ENCODE measurements around the gene GRHPR. TPM values are rescaled to one million over a fixed set of nuclear protein-coding genes. Genes with fewer than 3 reads are reported as not detected.
"Not testable (repeated sequence)": the region's sequence is repeated elsewhere in the genome, so short reads cannot be mapped to it uniquely, and the experiment has no call there.

GRHPR gene
- total RNA-seq, 4 donors from 2014 or later = 79.5 to 157 (median 126) TPM

DNA sequence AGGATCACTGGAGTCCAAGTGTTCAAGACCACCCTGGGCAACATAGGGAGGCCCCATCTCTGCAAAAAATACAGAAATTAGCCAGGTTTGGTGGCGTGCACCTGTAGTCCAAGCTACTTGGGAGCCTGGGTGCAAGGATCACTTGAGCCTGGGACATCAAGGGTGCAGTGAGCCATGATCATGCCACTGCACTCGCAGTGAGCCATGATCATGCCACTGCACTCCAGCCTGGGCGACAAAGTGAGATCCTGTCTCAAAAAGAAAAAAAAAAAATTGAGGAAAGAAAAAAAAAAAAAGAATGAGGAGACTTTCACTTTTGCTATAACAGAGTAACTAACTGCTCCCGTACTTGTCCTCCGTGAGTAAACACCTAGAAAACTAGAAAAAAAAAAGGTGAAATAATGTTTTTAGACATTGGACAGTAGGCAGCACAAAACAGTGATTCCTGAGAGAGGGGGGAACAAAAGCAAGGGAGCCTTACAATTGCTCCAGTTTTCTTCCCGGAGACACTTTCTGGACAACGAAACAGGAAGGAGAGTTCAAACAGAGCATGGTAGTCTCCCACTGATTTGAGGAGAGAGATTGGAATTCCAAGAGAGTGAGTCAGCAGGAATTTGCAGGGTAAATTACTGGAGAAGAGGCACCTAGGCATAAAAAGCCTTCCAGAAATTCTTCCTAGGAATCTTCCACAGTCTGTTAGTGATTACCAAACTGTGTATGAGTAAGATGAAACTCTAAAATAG is 49.6 kb downstream of the GRHPR start:
- intact Hi-C loops (cut with DNase I) = no loop called here

DNA sequence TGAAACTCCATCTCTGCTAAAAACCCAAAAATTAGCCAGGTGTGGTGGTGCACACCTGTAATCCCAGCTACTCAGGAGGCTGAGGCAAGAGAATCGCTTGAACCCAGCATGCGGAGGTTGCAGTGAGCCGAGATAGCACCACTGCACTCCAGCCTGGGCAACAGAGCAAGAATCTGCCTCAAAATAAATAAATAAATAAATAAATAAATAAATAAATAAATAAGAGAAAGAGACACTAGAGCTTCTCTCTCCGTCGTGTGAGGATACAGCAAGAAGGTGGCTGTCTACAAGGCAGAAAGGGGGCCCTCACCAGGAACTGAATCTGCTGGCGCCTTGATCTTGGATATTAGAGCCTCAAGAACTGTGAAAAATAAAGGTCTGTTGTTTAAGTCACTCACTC is 51.5 kb downstream of the GRHPR start:
- intact Hi-C loops (cut with DNase I); H3K9me3 ChIP-seq; H3K36me3 ChIP-seq; H3K4me1 ChIP-seq; H3K27ac ChIP-seq; H3K4me3 ChIP-seq (replicated peaks in 1 of 3); DNase-seq; H3K27me3 ChIP-seq: not testable (repeated sequence)
- 65 to 67% methylated on average over 6 of the region's 6 CpGs for WGBS, 2 donors

More for the DNA sequence above, 49.6 kb downstream of the GRHPR start:
- peak; percentile 36 to 66 for DNase-seq
- Histone ChIP-seq H3K27me3 (no peaks in the 10 kb centered on the region), H3K4me3 (replicated peaks in 1 of 3) (peak overlapping the region in 2 of 3 donors; percentile 12 to 21), H3K4me1 (peaks cover 4 to 9% of the 10 kb centered on the region in 2 donors), H3K36me3 (no peaks in the 10 kb centered on the region), H3K9me3 (no peaks in the 10 kb centered on the region), H3K27ac (peak overlapping the region; percentile 94 to 96 (median 96))
- TF ChIP-seq POLR2A (IDR thresholded peaks at IDR 0.05) = peak in 1 of 2 donors; percentile 68
- TF ChIP-seq, protein P1, sequence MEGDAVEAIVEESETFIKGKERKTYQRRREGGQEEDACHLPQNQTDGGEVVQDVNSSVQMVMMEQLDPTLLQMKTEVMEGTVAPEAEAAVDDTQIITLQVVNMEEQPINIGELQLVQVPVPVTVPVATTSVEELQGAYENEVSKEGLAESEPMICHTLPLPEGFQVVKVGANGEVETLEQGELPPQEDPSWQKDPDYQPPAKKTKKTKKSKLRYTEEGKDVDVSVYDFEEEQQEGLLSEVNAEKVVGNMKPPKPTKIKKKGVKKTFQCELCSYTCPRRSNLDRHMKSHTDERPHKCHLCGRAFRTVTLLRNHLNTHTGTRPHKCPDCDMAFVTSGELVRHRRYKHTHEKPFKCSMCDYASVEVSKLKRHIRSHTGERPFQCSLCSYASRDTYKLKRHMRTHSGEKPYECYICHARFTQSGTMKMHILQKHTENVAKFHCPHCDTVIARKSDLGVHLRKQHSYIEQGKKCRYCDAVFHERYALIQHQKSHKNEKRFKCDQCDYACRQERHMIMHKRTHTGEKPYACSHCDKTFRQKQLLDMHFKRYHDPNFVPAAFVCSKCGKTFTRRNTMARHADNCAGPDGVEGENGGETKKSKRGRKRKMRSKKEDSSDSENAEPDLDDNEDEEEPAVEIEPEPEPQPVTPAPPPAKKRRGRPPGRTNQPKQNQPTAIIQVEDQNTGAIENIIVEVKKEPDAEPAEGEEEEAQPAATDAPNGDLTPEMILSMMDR (IDR thresholded peaks at IDR 0.05) = peak in 1 of 6 experiments; percentile 4
- WGBS, 2 donors = 13 to 16% methylated on average over 7 of the region's 7 CpGs

DNA sequence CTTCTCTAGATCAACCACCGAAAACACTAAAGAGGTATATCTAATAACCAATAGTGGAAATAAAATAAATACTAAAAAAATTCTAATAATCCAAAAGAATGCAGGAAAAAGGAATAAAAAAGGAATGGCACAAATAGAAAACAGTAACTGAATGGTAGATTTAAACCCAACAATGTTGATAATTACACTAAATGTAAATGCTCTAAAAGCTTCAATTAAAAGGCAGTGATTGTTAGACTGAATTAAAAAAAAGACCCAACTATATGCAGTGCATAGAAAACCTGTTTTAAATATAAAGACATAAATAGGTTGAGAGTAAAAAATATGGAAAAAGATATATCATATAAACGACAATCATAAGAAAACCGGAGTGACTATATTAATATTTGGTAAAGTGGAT is 51.9 kb downstream of the GRHPR start:
- no peak overlapping the region for H3K27ac ChIP-seq
- no peak overlapping the region for H3K4me3 ChIP-seq (replicated peaks in 1 of 3)
- H3K27me3 ChIP-seq = no peaks in the 10 kb centered on the region
- peaks cover 4 to 9% of the 10 kb centered on the region in 2 donors for H3K4me1 ChIP-seq
- H3K36me3 ChIP-seq = no peaks in the 10 kb centered on the region
- TF ChIP-seq, protein P1 (IDR thresholded peaks at IDR 0.05) = no peak
- no peak for TF ChIP-seq POLR2A (IDR thresholded peaks at IDR 0.05)
- intact Hi-C loops (cut with DNase I) = no loop called here
- WGBS, 2 donors = 93 to 95% methylated on average over 3 of the region's 3 CpGs
- H3K9me3 ChIP-seq = no peaks in the 10 kb centered on the region
- DNase-seq = no peak

DNA sequence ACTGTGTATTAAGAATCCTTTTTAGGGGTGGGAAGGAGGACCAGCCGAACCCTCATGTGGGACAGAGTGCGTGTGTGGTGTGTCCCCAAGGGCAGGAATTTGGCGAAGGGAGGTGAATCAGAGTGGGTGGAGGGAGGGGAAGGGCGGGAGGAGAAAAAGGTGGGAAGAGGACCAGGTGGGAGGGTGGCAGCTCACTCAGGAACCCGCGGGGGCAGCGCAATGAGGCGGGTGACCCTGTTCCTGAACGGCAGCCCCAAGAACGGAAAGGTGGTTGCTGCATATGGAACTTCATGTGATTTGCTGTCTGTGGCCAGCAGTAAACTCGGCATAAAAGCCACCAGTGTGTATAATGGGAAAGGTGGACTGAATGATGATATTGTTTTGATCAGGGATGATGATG is 54.4 kb downstream of the GRHPR start:
- Histone ChIP-seq H3K27me3 (no peaks in the 10 kb centered on the region), H3K36me3 (no peaks in the 10 kb centered on the region), H3K4me3 (replicated peaks in 1 of 3) (no peak overlapping the region), H3K27ac (no peak overlapping the region), H3K9me3 (no peaks in the 10 kb centered on the region), H3K4me1 (peaks cover under 1 to 5% of the 10 kb centered on the region in 2 donors)
- no peak for DNase-seq
- no peak for TF ChIP-seq POLR2A (IDR thresholded peaks at IDR 0.05)
- TF ChIP-seq, protein P1 (IDR thresholded peaks at IDR 0.05) = no peak
- WGBS, 2 donors = 78 to 80% methylated on average over 11 of the region's 11 CpGs
- intact Hi-C loops (cut with DNase I) = no loop called here

DNA sequence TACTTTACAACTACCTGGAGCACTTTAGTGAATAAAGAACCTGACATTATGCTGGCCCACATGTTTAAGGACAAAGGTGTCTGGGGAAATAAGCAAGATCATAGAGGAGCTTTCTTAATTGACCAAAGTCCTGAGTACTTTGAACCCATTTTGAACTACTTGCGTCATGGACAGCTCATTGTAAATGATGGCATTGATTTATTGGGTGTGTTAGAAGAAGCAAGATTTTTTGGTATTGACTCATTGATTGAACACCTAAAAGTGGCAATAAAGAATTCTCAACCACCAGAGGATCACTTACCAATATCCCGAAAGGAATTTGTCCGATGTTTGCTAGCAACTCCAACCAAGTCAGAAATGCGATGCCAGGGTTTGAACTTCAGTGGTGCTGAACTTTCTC is 54.9 kb downstream of the GRHPR start:
- DNase-seq; H3K4me1 ChIP-seq; H3K36me3 ChIP-seq; H3K4me3 ChIP-seq (replicated peaks in 1 of 3); H3K27ac ChIP-seq; H3K9me3 ChIP-seq; intact Hi-C loops (cut with DNase I); H3K27me3 ChIP-seq: not testable (repeated sequence)
- 90 to 97% methylated on average over 4 of the region's 4 CpGs for WGBS, 2 donors

DNA sequence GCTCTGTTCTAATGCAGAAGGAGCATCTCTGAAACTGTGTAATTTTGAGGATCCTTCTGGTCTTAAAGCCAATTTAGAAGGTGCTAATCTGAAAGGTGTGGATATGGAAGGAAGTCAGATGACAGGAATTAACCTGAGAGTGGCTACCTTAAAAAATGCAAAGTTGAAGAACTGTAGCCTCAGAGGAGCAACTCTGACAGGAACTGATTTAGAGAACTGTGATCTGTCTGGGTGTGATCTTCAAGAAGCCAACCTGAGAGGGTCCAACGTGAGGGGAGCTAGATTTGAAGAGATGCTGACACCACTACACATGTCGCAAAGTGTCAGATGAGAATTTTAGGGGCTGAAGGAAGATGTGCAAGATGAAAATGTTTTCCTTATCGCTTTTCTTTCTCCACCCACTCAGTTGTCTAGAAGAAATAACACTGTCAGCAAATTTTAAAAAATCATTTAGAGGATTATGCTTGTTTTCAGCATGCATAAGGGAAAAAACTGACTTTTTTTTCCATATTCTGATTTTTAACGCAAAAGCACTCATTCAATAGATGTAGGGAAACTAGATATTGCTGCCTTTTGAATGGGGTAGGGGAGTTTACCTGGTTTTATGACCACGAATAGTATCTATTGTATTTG is 55.6 kb downstream of the GRHPR start:
- WGBS, 2 donors = 66 to 69% methylated on average over 5 of the region's 5 CpGs
- intact Hi-C loops (cut with DNase I); DNase-seq: not testable (repeated sequence)

More for the DNA sequence above, 55.6 kb downstream of the GRHPR start:
- H3K27me3 ChIP-seq; H3K36me3 ChIP-seq; H3K4me3 ChIP-seq (replicated peaks in 1 of 3); H3K4me1 ChIP-seq; H3K9me3 ChIP-seq; H3K27ac ChIP-seq: not testable (repeated sequence)
